Suprapubic skin (tissue), 4 donors: ENCODE data around the gene WDR86. TPM values are rescaled to one million over a fixed set of nuclear protein-coding genes. Genes with fewer than 3 reads are reported as not detected.

Source experiments
- DNase-seq, 2 donors: peaks; one replicate each; pipeline ENCODE4 v3.0.0-alpha.2; 2019; ENCODE audit warnings: low spot score in 2 of 2
- H3K27ac ChIP-seq: fragments of 200-600 bp; sonication (generic); one replicate; pipeline ENCODE4 v1.5.1; 2019
- H3K27me3 ChIP-seq: fragments of 200-600 bp; sonication (generic); one replicate; pipeline ENCODE4 v1.5.1; 2019
- H3K36me3 ChIP-seq: fragments of 200-600 bp; sonication (generic); one replicate; pipeline ENCODE4 v1.5.1; 2019
- H3K4me1 ChIP-seq: fragments of 200-600 bp; sonication (generic); one replicate; pipeline ENCODE4 v1.5.1; 2019
- H3K4me3 ChIP-seq: fragments of 200-600 bp; sonication (generic); one replicate; pipeline ENCODE4 v1.5.1; 2019; ENCODE audit warnings: mild to moderate bottlenecking
- H3K9me3 ChIP-seq: fragments of 200-600 bp; sonication (generic); one replicate; pipeline ENCODE4 v1.5.1; 2019
- EP300 ChIP-seq: sonication (generic); formaldehyde crosslinking; IDR thresholded peaks from one replicate; pipeline ENCODE4 v1.6.1; 2017; ENCODE audit warnings: antibody characterized with exemption
- POLR2A ChIP-seq, 2 donors: fragments of 450-650 bp; IDR thresholded peaks; one replicate each; pipeline ENCODE4 v1.6.1; 2017; ENCODE audit warnings: antibody characterized with exemption in 2 of 2, mild to moderate bottlenecking in 2 of 2, moderate library complexity in 2 of 2
- POLR2AphosphoS5 ChIP-seq, 3 donors: sonication (generic); formaldehyde crosslinking; IDR thresholded peaks; one replicate each; pipeline ENCODE4 v1.6.1; 2017; ENCODE audit warnings: antibody characterized with exemption in 3 of 3
- WGBS: methylation state at CpG from one replicate; pipeline ENCODE4 v1.1.5; 2018; 5-methylcytosine and 5-hydroxymethylcytosine counted together
- total RNA-seq, 4 donors: library from RNA; depleted of rRNA; stranded (reverse); fragments of >200 nt; gene quantifications; one replicate each; pipeline ENCODE4 v1.1.0, GENCODE V29; 2016
- TF ChIP-seq, protein P1 (sequence below), 2 donors: fragments of 200-600 bp in 1 of 2; fragments of 450-650 bp in 1 of 2; sonication (generic) in 1 of 2; IDR thresholded peaks; one replicate each; pipeline ENCODE4 v1.5.1; 2016 to 2019; ENCODE audit warnings: antibody characterized with exemption in 2 of 2, mild to moderate bottlenecking in 1 of 2, moderate library complexity in 1 of 2

WDR86 gene
- total RNA-seq, 4 donors from 2014 or later = 0.81 to 2.8 (median 1.4) TPM; not detected in 1

GRCh38 chr7:151426441-151426903 is 16.6 kb upstream of the WDR86 start:
- H3K4me3 ChIP-seq = no peak overlapping the region
- no peak overlapping the region for H3K27ac ChIP-seq
- no peaks in the 10 kb centered on the region for H3K9me3 ChIP-seq
- no peaks in the 10 kb centered on the region for H3K36me3 ChIP-seq
- TF ChIP-seq, protein P1, sequence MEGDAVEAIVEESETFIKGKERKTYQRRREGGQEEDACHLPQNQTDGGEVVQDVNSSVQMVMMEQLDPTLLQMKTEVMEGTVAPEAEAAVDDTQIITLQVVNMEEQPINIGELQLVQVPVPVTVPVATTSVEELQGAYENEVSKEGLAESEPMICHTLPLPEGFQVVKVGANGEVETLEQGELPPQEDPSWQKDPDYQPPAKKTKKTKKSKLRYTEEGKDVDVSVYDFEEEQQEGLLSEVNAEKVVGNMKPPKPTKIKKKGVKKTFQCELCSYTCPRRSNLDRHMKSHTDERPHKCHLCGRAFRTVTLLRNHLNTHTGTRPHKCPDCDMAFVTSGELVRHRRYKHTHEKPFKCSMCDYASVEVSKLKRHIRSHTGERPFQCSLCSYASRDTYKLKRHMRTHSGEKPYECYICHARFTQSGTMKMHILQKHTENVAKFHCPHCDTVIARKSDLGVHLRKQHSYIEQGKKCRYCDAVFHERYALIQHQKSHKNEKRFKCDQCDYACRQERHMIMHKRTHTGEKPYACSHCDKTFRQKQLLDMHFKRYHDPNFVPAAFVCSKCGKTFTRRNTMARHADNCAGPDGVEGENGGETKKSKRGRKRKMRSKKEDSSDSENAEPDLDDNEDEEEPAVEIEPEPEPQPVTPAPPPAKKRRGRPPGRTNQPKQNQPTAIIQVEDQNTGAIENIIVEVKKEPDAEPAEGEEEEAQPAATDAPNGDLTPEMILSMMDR (IDR thresholded peaks at IDR 0.05) = no peak
- TF ChIP-seq POLR2AphosphoS5 (IDR thresholded peaks at IDR 0.05) (no peak), POLR2A (IDR thresholded peaks at IDR 0.05) (no peak), EP300 (no peak)
- peaks cover 22% of the 10 kb centered on the region for H3K4me1 ChIP-seq
- 33% methylated on average over 14 of the region's 14 CpGs for WGBS
- DNase-seq = no peak
- no peaks in the 10 kb centered on the region for H3K27me3 ChIP-seq

DNA sequence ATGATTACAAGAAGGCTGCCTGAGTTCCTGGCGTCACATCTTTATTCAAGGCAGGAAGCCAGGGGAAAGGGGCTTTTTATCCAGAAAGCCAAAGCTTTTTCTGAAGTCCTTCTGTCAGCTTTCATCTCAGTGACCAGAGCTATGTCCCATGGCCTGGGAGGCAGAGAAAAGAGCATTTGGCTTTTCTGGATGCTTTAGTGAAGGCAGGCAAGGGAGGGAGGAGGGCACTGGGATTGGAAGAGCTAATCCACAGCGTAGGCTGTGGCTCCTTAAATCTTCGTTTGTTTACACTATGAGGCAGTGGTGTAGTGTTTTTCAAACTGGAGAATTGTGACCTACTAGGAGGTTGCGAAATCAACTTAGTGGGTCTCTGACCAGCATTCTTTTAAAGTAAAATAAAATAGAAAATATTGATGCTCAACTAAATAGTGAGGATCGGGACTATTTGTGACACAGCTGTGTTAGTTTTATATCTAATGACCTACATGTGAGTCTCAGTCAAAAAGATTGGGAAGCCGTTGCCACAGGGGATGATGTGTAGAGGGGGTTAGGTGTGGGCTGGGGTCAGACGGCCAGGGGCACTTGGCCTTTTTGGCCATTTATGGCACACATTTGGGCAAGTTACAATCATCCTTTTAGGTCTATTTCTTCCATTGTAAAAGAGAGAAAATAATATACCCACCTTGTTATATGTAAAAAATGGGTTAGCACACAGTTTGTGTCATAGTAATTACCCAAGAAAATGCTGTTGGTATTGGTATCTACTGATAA is 16.0 kb upstream of the WDR86 start:
- peak; percentile 24 to 35 for DNase-seq
- WGBS = 70% methylated on average over 7 of the region's 7 CpGs
- no peaks in the 10 kb centered on the region for H3K9me3 ChIP-seq
- H3K27me3 ChIP-seq = no peaks in the 10 kb centered on the region
- H3K4me1 ChIP-seq = peaks cover 22% of the 10 kb centered on the region
- TF ChIP-seq EP300 (no peak), POLR2AphosphoS5 (IDR thresholded peaks at IDR 0.05) (no peak), POLR2A (IDR thresholded peaks at IDR 0.05) (no peak)
- TF ChIP-seq, protein P1 (IDR thresholded peaks at IDR 0.05) = no peak
- no peak overlapping the region for H3K4me3 ChIP-seq
- no peak overlapping the region for H3K27ac ChIP-seq
- no peaks in the 10 kb centered on the region for H3K36me3 ChIP-seq

GRCh38 chr7:151424799-151425198 is 15.0 kb upstream of the WDR86 start:
- H3K9me3 ChIP-seq = no peaks in the 10 kb centered on the region
- no peaks in the 10 kb centered on the region for H3K36me3 ChIP-seq
- DNase-seq = peak in 1 of 2 donors; percentile 15
- WGBS = 81% methylated on average over 5 of the region's 5 CpGs
- H3K4me1 ChIP-seq = peaks cover 18% of the 10 kb centered on the region
- TF ChIP-seq POLR2A (IDR thresholded peaks at IDR 0.05) = no peak
- TF ChIP-seq POLR2AphosphoS5 (IDR thresholded peaks at IDR 0.05) = no peak
- TF ChIP-seq, protein P1 (IDR thresholded peaks at IDR 0.05) = no peak
- TF ChIP-seq EP300 = no peak
- no peak overlapping the region for H3K4me3 ChIP-seq
- no peaks in the 10 kb centered on the region for H3K27me3 ChIP-seq
- H3K27ac ChIP-seq = no peak overlapping the region

- Histone ChIP-seq H3K9me3 (no peaks in the 10 kb centered on the region), H3K36me3 (no peaks in the 10 kb centered on the region), H3K4me1 (peaks cover 16% of the 10 kb centered on the region), H3K4me3 (no peak overlapping the region), H3K27me3 (no peaks in the 10 kb centered on the region), H3K27ac (no peak overlapping the region)
- peak in 1 of 2 donors; percentile 5 for DNase-seq
- TF ChIP-seq POLR2AphosphoS5 (IDR thresholded peaks at IDR 0.05) (no peak), EP300 (no peak), POLR2A (IDR thresholded peaks at IDR 0.05) (no peak)
- TF ChIP-seq, protein P1 (IDR thresholded peaks at IDR 0.05) = no peak
- 85% methylated on average over 5 of the region's 5 CpGs for WGBS
Observed at GRCh38 chr7:151423936-151424335, 14.1 kb upstream of the WDR86 start.

DNA sequence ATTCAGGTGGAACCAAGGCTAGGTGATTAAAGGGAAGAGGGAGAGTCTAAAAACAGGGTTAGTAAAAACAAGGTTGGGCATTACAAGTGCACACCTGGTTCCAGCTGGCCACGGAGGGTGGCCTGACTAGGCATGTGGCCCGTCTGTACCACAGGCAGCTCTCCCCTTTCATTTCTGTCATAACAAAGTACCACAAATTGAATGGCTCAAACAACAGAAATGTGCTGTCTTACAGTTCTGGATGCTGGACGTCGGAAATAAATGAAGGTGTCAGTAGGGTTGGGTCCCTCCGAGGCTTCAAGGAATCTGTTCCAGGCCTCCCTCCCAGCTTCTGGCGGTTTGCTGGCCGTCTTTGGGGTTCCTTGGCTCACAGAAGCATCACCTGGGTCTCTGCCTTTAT is 13.4 kb upstream of the WDR86 start:
- Histone ChIP-seq H3K4me3 (no peak overlapping the region), H3K4me1 (peaks cover 11% of the 10 kb centered on the region), H3K27me3 (no peaks in the 10 kb centered on the region), H3K36me3 (no peaks in the 10 kb centered on the region), H3K27ac (no peak overlapping the region), H3K9me3 (no peaks in the 10 kb centered on the region)
- WGBS = 75% methylated on average over 7 of the region's 7 CpGs
- peak in 1 of 2 donors; percentile 31 for DNase-seq
- no peak for TF ChIP-seq EP300
- TF ChIP-seq POLR2AphosphoS5 (IDR thresholded peaks at IDR 0.05) = no peak
- TF ChIP-seq, protein P1 (IDR thresholded peaks at IDR 0.05) = no peak
- TF ChIP-seq POLR2A (IDR thresholded peaks at IDR 0.05) = no peak
